Lower leg skin (tissue), 4 donors: Measurements from ENCODE around the gene GRM8. TPM values are rescaled to one million over a fixed set of nuclear protein-coding genes. Genes with fewer than 3 reads are reported as not detected.

Source experiments
- DNase-seq, 2 donors: peaks; one replicate each; pipeline ENCODE4 v3.0.0-alpha.2; 2019; ENCODE audit warnings: low spot score in 2 of 2
- H3K4me3 ChIP-seq: fragments of 200-600 bp; sonication (generic); 2 replicates; pipeline ENCODE4 v1.5.1; 2017; ENCODE audit warnings: mild to moderate bottlenecking, low read depth; ENCODE audit not compliant: poor library complexity, severe bottlenecking
- CTCF ChIP-seq, 3 donors: fragments of 450-650 bp; IDR thresholded peaks; one replicate each; pipeline ENCODE4 v1.5.1; 2016; ENCODE audit warnings: antibody characterized with exemption in 3 of 3, mild to moderate bottlenecking in 3 of 3, moderate library complexity in 2 of 3
- POLR2A ChIP-seq, 2 donors: fragments of 450-650 bp; IDR thresholded peaks; one replicate each; pipeline ENCODE4 v1.6.1; 2016 to 2017; ENCODE audit warnings: antibody characterized with exemption in 2 of 2, mild to moderate bottlenecking in 1 of 2, moderate library complexity in 1 of 2
- whole genome bisulfite sequencing, 2 donors: methylation state at CpG; one replicate each; pipeline ENCODE4 v1.1.5; 2018; 5-methylcytosine and 5-hydroxymethylcytosine counted together
- intact Hi-C: fragments of 100-400 bp; cut with DNase I; formaldehyde crosslinking; loops from one replicate; pipeline ENCODE4 v1.15.0; 2023; ENCODE audit warnings: low total_unique reads
- total RNA-seq, 4 donors: library from RNA; depleted of rRNA; stranded (reverse); fragments of >200 nt; gene quantifications; one replicate each; pipeline ENCODE4 v1.1.0, GENCODE V29; 2016

The GRM8 gene
- total RNA-seq, 4 donors from 2014 or later = 0.45 TPM; not detected in 3

GRCh38 chr7:127021019-127021738 is 231.6 kb downstream of the GRM8 start:
- no peak overlapping the region for H3K4me3 ChIP-seq
- intact Hi-C loops = no loop called here
- TF ChIP-seq POLR2A (IDR thresholded peaks at IDR 0.05) (no peak), CTCF (IDR thresholded peaks at IDR 0.05) (no peak)
- DNase-seq = no peak

GRCh38 chr7:127018889-127019288 is 233.9 kb downstream of the GRM8 start:
- DNase-seq = no peak
- intact Hi-C loops = no loop called here
- H3K4me3 ChIP-seq = no peak overlapping the region
- WGBS, 2 donors = 73 to 80% methylated on average over 2 of the region's 2 CpGs
- no peak for TF ChIP-seq POLR2A (IDR thresholded peaks at IDR 0.05)
- no peak for TF ChIP-seq CTCF (IDR thresholded peaks at IDR 0.05)

- no peak for DNase-seq
- TF ChIP-seq POLR2A (IDR thresholded peaks at IDR 0.05) (no peak), CTCF (IDR thresholded peaks at IDR 0.05) (no peak)
- intact Hi-C loops = no loop called here
- no peak overlapping the region for H3K4me3 ChIP-seq
- WGBS, 2 donors = 66 to 74% methylated on average over 2 of the region's 2 CpGs
Measured at GRCh38 chr7:127017196-127017595, 235.5 kb downstream of the GRM8 start.

GRCh38 chr7:127000725-127001124 is 252.0 kb downstream of the GRM8 start:
- TF ChIP-seq CTCF (IDR thresholded peaks at IDR 0.05) (no peak), POLR2A (IDR thresholded peaks at IDR 0.05) (no peak)
- 81 to 82% methylated on average over 3 of the region's 3 CpGs for WGBS, 2 donors
- no peak overlapping the region for H3K4me3 ChIP-seq
- no peak for DNase-seq
- intact Hi-C loops = no loop called here

- TF ChIP-seq CTCF (IDR thresholded peaks at IDR 0.05) (no peak), POLR2A (IDR thresholded peaks at IDR 0.05) (no peak)
- WGBS, 2 donors = 59 to 88% methylated on average over 1 of the region's 1 CpG
- no peak overlapping the region for H3K4me3 ChIP-seq
- intact Hi-C loops = no loop called here
- DNase-seq = no peak
Measured at GRCh38 chr7:126996659-126997058, 256.1 kb downstream of the GRM8 start.
